GM18861 (cell line): ENCODE data around the gene OR2T5.
A peak's percentile ranks its signal among the peaks of the same experiment; 100 is the strongest.
"Not testable (repeated sequence)": the region's sequence is repeated elsewhere in the genome, so short reads cannot be mapped to it uniquely, and the experiment has no call there.

Experiments used
- ATAC-seq: cut with Tn5 transposase; IDR thresholded peaks from one replicate; pipeline ENCODE4 v1.9.1; 2021; ENCODE audit not compliant: unreplicated experiment

Gene OR2T5

DNA sequence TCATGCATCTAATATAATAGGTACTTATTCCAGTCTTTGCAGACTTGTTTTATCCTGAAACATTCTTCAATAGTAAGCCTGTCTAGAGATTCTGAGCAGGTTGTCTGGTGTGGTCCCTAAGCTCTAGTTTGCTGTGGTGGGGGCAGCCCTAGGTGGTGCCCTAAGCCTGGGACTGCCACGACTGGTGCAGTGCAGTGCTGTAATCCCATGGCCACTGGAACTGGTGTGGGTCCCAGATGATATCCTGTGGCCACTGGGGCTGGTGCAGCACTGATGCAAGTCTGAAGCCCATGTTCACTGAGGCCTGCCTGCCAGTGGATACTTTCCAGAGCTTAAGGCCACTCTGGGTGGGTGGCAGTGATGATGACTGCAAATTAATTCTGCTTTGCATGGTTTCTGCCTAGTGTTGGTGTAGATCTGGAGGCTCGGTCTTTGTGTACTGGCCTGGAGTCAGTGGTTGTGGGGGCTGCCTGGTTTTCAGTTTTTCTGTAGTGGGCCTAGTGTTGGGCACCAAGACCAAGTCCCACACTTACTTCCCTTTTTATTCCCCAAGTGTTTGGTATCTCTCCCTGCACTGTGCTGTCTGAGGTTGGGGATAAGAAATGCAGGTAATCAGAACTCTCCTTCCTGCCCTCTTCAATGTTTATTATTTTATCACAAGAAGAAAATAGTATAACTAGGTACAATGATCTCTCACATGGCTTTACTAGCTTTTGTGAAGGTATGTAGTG is 12.1 kb downstream of the OR2T5 start:
- not testable (repeated sequence) for ATAC-seq

DNA sequence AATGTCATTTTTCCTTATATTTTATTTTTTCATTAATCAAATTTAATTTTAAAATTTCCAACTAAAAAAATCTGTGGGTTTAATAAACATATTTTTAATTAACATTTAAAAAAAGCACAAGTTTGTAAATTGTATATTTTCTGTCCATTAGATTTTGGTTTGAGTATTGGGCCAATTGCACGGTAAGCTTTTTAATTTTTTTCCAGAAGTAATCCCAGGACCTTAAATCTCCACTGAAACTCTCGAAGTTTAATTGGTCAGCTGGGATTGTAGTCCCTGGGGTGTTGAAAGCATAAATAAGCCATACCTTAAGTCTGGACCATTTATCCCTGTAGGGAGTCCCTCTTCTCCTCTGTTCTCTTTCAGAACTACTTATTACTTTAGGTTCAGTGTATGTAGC is 19.4 kb downstream of the OR2T5 start, which contains the start of gene OR2G6:
TSS of gene OR2G6 (plus strand) at position 301 of the 400 bp plus-strand sequence. CDS start 13,574 bp downstream, outside the sequence.
- not testable (repeated sequence) for ATAC-seq

DNA sequence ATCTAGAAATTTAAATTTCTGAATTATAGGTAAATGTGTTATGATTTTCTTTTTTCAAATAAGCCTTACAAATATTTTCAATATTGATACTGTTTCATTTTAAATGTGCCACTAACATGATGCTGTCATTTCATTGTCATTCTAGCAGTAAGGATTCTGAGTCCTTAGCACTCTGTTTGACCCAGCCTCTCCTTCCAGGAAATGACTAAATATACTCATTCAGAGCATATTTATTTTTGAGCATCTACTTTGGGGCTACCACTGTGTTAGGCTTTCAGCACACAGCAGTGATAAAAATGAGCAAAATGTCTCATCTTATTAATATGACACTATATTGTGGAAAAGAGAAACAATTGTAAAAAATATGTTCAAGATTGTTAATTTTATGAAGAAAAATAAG is 21.8 kb downstream of the OR2T5 start:
- ATAC-seq = not testable (repeated sequence)

DNA sequence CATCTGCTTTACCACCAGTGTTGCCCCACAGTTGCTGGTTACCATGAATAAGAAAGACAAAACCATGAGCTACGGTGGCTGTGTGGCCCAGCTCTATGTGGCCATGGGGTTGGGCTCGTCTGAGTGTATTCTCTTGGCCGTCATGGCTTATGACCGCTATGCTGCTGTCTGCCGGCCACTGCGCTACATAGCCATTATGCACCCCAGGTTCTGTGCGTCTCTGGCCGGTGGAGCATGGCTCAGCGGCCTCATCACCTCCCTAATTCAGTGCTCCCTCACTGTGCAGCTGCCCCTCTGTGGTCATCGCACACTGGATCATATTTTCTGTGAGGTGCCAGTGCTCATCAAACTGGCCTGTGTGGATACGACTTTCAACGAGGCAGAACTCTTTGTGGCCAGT is 33.5 kb downstream of the OR2T5 start:
- no peak for ATAC-seq

DNA sequence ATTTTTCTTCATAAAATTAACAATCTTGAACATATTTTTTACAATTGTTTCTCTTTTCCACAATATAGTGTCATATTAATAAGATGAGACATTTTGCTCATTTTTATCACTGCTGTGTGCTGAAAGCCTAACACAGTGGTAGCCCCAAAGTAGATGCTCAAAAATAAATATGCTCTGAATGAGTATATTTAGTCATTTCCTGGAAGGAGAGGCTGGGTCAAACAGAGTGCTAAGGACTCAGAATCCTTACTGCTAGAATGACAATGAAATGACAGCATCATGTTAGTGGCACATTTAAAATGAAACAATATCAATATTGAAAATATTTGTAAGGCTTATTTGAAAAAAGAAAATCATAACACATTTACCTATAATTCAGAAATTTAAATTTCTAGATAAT is 49.1 kb downstream of the OR2T5 start:
- peak; percentile 46 for ATAC-seq
